GM15510 (cell line): ENCODE results near the gene MYH14.

Experiments
- POLR2A ChIP-seq: IDR thresholded peaks from 3 replicates; pipeline ENCODE4 v1.6.1; 2011; ENCODE audit warnings: borderline replicate concordance; ENCODE audit not compliant: insufficient read length; ENCODE audit errors: extremely low read depth

The MYH14 gene

DNA sequence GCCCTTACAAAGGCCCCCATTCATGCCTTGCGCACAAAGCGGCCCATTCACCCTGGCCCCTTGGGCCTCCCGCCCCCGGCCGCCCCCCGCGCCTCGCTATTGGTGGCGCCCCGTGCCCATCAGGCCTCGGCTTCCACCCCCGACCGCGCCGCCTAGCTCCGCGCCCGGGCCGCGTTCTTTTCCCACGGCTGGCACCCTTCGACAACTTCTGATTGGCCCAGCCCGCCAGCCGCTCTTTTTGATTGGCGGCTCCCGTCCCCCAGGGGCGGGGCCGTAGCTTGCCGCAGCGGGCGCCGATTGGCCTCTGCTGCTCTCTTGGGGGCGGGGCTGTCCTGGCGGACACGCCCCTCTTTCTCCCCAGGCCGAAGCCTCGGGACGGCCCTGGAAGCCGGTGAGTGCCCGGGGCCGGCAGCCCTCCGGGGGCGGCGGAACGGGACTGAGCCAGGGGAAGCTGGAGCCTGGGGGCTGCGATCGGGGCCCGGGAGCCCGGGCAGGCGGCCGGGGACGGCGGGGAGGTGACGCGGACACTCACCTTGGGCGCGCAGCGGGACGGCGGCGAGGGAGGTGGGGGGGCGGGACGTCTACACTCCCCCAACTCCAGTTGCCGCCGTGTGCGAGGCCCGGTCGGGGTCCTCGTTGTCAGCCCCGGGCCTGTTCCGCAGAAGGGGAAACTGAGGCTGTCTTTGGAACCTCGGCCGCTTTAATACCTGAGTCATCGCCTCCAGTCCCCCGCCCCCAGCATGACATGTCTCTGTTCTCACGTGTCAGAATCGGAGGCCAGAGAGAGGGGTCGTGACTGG, at the start of gene MYH14:
Gene MYH14, plus strand, starts transcription at position 342 of the 800 bp plus-strand sequence. CDS start 6,744 bp downstream, outside the sequence.
- TF ChIP-seq POLR2A, result no peak

DNA sequence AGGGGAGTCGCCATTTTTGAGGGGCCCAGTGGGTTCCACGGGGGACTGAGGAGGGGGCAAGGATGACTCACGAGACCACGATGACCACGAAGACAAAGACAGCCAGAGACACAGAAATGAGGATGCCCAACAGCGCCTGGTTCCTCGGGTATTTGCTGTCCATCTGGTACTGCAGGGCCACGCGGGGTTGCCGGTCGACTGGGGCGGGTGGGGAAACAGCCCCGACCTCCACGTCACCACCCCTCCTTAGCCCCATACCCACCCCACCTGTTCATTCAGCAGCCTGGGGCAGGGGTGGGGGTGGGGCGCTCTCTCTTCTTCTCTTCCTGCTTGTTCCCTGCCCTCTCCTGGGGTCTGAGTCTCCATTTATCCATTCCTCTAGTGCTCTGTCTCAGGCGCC, 48.9 kb upstream of the MYH14 start:
- no peak for TF ChIP-seq POLR2A

DNA sequence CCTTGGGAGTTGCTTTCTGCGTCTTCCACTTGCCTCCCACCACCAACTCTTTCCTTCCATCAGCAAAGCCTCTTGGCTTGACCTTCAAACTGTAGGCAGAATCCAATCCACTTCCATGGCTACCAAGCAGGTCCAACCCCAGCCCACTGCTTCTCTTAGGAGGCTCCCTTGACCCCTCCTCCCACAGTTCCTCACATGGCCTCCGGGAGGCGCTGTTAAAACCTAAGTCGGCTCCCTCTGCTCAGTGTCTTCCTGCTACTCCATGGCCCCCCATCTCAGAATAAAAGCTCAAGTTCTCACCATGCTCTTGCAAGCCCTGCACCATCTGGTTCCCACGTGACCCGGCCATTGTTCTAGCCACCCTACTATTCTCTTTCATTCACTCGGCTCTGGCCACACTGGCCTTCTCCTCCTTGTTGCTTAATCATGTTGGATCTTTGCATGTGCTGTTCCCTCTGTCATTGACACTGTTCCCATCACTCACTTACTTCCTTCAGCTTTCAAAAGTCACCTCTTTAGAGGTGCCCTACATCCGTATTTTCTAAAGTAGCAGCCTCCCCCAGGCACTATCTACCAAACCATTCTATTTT, 47.8 kb upstream of the MYH14 start:
- TF ChIP-seq POLR2A, result no peak

DNA sequence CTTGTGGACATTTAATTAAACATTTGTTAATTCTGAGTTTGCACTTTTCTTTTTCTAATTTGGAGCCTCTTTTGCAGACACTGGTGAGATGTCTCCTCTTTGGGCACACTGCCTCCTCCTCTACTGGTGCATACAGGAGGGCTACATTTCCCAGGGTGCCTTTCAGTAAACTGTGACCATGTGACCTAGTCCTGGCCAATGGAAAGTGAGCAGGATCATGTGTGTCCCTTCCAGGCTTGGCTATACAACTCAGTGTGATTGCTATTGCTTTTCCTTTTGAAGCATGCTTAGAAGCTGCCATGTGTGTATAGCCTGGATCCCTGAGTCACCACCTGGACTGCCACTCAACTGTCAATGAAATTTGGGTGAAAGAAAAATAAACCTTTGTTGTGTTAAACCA, 44.8 kb upstream of the MYH14 start:
- no peak for TF ChIP-seq POLR2A

DNA sequence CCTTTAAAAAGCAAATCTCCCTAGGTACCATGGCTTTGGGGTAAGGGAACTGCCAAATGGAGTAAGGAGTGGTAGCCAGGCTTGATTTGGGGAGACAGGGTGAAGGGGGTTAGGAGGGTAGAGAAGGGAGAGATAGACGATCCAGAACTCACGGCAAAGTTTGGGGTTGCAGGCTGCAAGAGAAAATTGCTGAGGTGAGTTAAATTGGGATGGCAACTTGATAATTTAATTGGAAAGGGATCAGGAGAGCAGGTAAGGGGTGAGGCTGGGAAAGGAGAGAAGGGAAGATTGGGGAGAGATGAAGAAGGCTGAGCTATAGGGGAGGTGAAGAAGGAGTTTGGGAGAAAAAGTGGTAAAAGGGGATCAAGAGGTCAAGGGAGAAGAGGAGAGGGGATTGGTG, 44.3 kb upstream of the MYH14 start:
- TF ChIP-seq POLR2A, result no peak

DNA sequence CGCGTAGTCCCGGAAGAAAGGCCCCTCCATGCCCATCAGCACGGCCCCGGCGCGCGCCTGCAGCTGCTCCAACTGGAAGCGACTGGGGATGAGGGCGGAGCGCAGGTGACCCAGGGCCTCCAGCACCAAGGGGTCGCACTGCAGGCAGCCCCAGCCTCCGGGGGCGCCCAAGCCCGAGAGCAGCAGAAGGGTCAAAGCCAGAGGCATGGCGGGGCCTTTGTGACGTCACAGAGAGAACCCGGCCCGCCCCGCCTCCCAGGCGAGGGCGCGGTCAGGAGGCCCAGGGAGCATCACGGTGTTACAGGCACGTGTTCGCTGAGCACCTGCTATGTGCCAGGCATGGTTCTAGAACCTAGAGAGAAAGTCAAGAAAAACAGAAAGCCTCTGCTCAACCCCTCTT, 40.4 kb upstream of the MYH14 start, which contains the start of gene IZUMO2:
Gene IZUMO2, minus strand, starts transcription at position 294 of the 400 bp plus-strand sequence. Its CDS starts 87 bp downstream, at position 207.
- no peak for TF ChIP-seq POLR2A

DNA sequence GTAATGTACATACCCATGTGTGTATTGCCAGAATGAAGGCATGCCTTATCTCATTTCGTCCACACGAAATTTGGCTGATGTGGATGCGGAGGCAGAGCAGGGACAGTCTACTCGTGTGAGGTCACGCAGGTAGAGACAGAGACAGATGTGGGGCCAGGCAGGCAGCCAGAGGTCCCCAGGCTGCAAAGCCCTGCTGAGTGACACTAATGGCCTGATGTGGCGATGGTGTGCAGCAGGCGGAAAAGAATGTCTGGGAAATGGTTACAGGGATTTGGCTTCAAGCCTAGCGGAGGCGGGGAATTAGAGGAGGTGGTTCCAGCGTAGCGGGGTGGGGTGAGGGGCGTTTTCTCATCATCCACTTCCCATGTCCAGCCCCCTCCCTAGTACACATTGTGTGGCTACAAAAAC, 36.1 kb upstream of the MYH14 start:
- TF ChIP-seq POLR2A, result no peak

DNA sequence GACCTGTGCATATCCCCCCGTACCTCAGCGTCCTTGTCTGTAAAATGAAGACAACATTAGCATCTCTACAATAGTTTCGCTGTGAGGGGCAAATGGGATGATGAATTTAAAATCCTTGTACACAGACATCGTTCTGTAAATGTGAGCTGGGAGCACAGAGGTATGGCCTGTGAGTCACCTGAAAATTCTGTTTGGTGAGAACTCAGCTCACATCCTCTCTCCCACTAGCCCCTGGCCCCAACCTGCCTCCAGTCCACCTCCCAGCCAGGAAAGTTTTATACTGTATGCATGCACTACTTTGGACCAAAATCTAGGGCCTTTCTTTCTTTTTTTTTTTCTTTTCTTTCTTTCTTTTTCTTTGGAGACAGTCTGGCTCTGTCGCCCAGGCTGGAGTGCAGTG, 31.7 kb upstream of the MYH14 start:
- TF ChIP-seq POLR2A, result no peak

DNA sequence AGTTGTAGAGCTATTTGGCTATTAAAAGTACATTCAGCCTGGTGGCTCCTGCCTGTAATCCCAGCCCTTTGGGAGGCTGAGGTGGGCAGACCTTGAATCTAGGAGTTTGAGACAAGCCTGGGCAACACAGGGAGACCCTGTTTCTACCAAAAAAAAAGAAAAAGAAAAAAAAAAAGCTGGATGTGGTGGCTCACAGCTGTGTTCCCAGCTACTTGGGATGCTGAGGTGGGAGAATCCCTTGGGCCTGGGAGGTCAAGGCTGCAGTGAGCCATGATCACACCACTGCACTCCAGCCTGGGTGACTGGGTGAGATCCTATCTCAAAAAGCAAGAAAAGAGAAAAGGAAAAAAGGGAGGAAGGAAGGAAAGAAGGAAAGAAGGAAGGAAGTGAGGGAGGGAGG, 30.7 kb upstream of the MYH14 start:
- no peak for TF ChIP-seq POLR2A

DNA sequence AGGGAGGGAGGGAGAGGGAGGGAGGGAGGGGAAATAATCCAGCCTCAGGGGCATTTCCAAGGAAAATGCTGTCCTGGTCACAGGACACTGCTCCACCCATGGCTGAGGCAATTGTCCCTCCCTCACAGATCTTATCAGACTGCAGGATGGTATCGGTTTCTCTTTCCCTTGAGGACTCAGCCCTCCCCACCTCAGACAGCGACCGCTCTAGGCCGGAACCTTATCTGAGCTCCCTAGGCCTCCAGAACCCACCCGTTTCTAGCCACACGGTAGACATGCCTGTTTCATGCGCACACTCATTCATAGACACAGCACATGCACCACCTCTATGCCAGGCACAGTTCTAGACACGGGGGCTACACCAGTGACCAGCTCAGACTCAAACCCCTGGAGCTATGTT, 30.3 kb upstream of the MYH14 start:
- no peak for TF ChIP-seq POLR2A

DNA sequence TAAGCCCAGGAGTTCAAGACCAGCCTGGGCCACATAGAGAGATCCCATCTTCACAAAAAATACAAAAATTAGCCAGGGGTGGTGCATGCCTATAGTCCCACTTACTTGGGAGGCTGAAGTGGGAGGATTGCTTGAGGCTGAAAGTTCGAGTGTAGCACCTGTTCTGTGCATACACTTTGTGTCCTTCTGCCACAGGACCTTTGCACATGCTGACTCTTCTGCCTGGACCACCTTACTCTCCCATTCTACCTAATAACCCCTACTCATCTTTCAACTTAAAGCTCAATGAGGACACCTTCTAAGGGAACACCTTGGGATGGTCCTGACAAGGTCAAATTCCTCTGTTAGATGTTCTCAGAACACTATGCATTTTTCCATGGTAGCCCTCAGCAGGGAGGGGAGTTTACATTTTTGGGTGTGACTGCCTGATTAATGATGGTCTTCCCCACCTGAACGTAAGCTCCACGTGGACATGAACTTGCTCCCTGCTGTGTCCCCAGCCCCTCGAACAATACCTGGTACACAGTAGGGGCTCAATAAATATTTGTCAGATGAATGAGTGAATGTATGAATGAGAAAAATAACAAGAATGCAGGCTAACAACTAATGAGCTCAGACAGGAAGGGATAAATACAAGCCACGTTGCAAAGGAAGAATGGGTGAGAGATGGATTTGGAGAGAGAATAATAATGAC, 29.2 kb upstream of the MYH14 start:
- no peak for TF ChIP-seq POLR2A

DNA sequence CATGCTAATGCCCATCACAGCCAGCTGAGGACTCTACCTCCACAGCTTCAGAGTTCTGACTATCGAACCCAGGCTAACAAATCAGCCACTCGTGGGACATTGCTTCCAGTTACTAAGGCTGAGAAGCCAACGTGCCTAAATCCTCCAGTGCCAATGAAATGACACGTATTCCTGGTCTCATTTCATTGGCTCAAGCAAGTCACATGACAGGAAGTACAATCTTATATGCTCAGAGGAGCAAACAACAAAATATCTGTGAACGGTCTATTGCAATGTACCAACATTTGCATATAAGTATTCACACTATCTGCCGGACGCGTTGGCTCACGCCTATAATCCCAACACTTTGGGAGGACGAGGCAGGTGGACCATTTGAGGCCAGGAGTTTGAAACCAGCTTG, 27.5 kb upstream of the MYH14 start:
- TF ChIP-seq POLR2A, result no peak

DNA sequence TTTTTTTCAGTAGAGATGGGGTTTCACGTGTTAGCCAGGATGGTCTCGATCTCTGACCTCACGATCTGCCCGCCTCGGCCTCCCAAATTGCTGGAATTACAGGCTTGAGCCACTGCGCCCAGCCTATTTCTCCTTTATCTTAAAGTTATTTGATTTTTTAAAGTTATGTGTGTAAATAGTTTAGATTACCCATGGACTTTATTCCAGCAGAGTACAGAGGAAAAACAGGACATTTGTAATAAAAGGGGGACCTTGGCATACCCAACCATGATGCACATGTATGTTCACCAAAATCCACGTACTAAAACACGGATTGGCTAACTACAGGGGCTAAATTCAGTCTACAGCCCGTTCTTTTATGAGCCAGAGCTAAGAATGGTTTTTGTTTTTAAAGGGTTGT, 26.6 kb upstream of the MYH14 start:
- no peak for TF ChIP-seq POLR2A

DNA sequence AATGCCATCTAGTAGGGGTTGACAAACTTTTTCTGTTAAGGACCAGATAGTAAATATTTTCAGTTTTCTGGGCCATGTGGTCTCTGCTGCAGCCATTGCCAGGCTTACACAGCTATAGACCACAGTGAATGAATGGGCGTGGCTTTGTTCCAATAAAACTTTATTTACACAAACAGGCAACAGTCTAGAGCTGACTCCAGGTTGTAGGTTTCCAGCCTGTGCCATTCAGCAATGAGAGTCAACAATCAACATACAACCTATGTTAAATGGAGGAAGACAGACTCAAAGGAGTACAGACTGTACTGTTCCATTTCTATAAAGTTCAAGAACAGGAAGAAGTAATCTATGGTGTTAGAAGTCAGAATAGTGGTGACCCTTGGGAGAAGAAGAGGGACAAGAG, 25.1 kb upstream of the MYH14 start:
- no peak for TF ChIP-seq POLR2A

DNA sequence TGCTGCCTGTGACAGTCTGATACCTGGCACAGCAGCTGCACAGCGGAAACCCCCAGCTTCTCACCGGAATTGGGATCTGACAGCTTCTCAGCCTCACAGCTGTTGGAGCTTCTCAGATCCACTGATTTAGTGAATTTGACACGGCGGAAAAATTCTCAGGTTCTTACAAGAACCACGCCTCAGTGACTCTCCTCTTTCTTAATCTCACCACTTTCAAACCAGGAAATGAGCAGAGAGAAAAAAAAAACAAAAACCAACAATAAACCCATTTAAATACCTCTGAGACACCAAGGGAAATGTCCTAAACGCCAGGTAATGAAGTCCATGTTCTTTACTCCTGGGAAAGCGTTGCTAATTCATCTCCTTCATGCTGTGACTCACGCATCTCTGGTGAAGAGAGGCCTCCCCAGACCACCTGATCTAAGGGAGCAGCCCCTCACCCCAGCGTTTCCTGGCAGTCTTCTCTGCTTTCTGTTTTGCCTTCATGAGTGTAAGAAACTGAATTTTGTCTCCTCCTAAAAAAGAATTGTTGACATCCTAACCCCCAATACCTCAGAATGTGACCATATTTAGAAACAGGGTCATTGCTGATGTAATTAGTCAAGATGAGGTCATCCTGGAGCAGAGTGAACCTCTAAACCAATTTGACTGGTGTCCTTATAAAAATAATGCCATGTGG, 24.4 kb upstream of the MYH14 start:
- no peak for TF ChIP-seq POLR2A
